ENCODE results near the gene FRMD1.

Gene FRMD1

DNA sequence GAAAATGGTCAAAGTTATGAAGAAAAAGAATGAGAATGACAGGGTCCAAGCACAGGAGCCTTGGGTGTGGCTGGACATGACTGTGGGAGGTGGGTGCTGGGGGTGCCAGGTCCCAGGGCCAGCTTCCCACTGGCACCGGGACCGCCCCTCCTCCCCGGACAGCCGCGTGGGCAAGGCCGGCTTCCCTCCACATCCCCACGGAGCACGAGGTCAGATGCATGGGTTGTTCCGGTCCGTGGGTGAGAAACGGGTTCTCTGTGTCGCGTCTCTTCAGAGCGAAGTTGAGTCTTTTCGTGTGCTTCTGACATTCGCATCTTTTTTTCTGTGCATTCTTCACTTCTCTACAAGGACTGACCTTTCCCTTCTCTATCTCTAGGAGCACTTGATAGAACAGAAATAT is 51.5 kb downstream of the FRMD1 start:
- DNase-seq (ENCODE audit: low read depth in 3 of 3) = no peak

GRCh38 chr6:168026925-168027324 is 52.1 kb downstream of the FRMD1 start:
- no peak for DNase-seq (ENCODE audit: low read depth in 3 of 3)

- no peak for DNase-seq (ENCODE audit: low read depth in 3 of 3)
Observed at GRCh38 chr6:168025831-168026710, 52.9 kb downstream of the FRMD1 start.

- no peak for DNase-seq (ENCODE audit: low read depth in 3 of 3)
Observed at GRCh38 chr6:168024951-168025510, 54.0 kb downstream of the FRMD1 start.

DNA sequence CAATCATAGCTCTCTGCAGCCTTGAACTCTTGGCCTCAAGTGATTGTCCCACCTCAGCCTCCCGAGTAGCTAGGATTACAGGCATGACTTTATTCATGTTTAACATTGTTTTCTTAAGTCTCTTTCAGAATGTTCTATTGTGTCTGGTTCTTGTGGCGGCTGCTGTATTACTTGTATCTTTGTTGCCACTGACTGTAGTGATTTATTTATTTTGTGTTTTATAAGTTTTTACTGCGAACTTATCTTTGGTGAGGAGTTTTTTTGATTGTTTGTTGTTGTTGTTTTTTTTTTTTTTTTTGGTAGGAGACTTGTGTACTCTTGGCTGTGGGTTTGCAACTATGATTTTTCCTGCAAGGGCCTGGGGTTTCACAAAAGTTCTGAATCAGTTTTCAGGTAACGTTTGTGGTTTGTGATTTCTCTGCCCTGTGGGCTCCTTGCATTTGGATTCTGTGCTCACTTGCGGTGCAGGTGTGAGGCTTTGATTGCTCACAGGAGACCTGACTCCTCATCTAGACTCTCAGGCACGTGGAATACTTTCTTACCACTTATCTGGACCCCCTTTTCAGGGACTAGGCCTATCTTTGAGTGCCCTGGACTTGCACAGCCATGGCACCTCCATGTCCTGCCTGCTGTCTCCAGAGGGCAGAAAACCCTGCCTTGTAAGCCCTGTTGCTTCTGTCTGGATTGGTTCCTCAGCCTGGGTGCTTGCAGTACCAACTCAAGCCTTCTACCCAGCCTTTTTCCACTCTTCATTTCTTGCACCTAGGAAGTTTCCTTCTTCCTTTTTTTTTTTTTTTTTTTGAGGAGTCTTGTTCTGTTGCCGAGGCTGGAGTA is 56.3 kb downstream of the FRMD1 start:
- DNase-seq (ENCODE audit: low read depth in 3 of 3) = no peak

GRCh38 chr6:168021581-168021980 is 57.4 kb downstream of the FRMD1 start:
- DNase-seq (ENCODE audit: low read depth in 3 of 3) = no peak

GRCh38 chr6:168020242-168020641 is 58.8 kb downstream of the FRMD1 start:
- DNase-seq (ENCODE audit: low read depth in 3 of 3) = no peak

DNA sequence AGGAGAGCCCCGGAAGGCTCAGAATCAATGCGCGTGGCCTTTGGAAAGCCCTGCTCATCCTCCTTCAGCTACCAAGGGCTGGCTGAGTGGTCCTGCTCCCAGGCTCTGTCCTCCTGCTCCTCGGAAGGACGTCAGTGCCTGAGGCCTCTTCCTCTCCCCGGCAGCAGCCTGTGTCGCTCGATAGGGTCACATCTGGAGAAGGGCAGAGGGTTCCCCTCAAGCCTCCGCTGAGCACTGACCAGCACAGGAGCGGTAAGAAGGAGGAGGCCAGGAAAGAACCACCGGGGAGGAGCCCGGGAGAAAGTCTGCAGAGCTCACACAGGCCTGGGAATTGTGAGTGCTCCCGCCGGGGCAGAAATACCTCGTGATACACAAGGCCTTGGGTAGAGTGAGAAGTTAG is 60.3 kb downstream of the FRMD1 start:
- DNase-seq (ENCODE audit: low read depth in 3 of 3) = no peak

GRCh38 chr6:168017629-168018028 is 61.4 kb downstream of the FRMD1 start:
- DNase-seq (ENCODE audit: low read depth in 3 of 3) = no peak

- DNase-seq (ENCODE audit: low read depth in 3 of 3) = no peak
Observed at GRCh38 chr6:168016721-168017525, 62.1 kb downstream of the FRMD1 start.

DNA sequence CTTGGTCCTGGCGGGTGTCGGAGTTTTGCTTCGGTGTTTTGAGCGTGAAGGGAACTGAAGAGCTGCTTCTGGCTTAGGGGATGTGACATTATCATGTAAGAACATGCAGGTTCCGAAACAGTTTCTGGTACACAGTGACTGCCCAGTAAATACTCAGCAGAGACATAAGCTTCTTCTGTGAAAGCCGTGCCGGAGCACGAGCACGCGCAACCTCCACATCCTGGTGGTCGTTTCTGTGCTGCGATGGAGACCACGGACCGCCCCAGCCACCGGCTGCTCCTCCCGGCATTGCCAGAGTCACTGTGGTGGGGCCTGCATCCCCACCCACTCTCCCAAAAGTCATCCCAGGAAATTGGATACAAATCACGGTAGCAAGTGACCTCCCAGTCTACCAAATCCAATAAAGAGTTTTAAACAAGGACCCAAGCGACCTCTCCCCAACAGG is 62.8 kb downstream of the FRMD1 start:
- DNase-seq (ENCODE audit: low read depth in 3 of 3) = no peak

DNA sequence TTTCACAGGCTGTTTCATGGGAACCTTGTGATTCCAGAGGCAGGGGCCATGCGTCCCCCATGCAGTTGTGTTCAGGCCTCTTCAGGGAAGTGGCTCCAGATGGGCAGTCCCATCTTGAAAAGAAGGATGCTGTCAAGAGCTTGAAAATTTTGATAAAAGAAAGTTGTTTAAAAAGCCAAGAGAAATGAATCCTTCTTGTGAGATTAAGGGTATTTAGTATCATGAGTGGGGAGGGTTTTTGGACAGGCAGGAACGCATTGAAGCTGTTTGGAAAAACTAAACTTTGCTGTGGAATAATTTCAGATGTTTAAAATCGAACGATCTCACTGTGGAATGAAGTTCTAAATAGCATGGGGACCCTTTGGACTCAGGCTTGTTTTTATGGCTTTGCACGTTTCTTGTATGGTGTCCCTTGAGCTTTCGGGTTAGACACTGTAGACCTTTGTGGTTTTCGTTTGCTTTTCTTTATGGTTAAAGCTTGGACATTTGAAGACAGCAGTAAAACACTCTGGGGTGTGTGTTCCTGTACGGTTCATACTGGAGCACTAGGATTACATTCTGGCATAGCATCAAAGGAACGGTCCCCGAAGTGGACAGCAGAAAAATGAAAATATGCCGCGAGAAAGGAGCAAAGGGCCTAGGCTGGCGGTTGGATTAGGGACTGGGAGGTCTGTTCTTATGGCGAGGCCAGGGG is 63.4 kb downstream of the FRMD1 start:
- DNase-seq (ENCODE audit: low read depth in 3 of 3) = no peak

DNA sequence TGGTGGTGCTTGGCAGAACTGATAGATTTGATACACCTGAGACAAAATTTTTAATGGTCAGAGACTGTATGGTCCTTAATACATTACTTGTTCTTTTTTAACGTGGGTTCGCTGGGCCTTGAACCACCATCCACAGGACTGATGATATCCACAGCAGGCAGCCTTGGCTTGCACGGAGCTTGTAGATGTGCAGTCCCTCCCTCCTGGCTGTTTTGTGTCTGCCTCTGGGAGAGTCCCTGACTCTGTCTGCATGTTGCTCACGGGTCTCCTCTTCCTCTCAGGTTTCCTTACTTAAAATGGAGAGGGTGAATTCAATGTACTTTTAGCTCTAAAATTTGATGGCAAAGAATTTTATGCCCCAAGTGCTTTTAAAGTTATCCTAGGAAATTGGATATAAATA is 64.0 kb downstream of the FRMD1 start:
- no peak for DNase-seq (ENCODE audit: low read depth in 3 of 3)

- no peak for DNase-seq (ENCODE audit: low read depth in 3 of 3)
Observed at GRCh38 chr6:168014428-168014827, 64.6 kb downstream of the FRMD1 start.

DNA sequence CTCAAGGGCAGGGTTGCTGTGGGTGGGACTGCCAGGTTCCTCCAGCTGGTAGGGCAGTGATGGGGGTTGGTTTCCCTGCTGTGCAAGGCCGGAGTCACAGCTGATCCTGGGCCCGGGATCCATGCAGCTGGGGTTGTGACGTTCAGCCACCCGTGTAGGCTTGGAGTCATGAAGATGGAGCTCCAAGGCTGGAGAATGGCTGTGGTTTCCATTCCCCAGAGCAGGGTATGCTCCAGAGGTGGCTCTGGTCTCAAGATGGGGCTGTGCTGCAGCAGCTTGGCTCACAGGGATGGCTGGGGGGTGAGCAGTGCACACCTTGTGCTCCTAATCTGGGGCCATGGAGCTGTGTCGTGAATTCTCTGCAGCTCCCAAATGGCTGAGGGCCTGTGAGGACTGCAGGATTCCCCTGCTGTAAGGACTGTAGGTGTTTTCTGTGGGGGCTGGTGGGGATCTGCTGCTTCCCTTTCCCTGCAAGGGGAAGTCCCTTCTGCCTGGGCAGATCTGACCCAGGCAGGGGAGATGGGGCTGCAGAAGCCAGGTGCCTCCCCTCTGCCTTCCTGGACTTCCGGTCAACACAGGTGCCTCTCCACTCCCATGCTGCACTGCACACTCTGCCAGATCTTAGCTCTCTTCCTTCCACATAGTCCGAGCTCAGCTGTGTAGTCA is 65.6 kb downstream of the FRMD1 start:
- no peak for DNase-seq (ENCODE audit: low read depth in 3 of 3)

DNA sequence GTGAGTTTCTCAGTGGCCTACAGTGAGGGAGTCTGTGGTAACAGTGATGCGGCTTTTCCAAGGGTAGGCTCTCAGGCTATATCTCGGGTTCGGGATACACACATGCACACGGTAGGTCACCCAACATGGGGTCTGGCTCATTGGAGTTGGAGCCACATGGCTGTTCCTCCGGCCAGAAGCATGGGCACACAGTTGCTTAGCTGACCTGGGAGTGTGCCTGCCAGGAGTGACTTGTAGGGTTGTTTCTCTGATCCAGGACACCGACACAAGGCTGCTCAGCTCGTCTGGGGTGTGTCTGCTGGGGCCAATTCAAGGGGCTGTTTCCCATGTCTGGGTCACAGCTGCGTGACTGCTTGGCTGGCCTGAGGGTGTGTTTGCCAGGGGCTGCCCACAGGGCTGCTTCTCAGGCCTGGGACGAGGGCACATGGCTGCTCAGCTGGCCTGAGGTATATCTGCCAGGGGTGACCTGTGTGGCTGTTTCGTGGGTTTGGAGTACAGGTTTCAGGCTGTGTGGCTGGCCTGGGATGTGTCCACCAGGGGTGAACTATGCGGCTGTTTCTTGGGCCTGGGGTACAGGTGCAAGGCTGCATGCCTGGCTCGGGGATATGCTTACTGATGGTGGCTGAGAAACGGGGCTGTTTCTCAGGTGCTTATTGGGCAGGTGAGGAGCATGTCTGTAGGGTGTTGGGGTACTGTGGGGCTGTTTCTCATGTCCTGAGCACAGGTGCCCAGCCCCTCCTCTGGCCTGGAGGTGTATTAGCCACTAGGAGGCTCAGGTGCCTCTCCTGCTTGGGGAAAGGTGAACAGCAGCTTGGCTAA is 66.4 kb downstream of the FRMD1 start:
- no peak for DNase-seq (ENCODE audit: low read depth in 3 of 3)

GRCh38 chr6:168011291-168011690 is 67.7 kb downstream of the FRMD1 start:
- DNase-seq (ENCODE audit: low read depth in 3 of 3) = no peak

GRCh38 chr6:168009331-168009730 is 69.7 kb downstream of the FRMD1 start:
- DNase-seq (ENCODE audit: low read depth in 3 of 3) = no peak

GRCh38 chr6:168007592-168008338 is 71.2 kb downstream of the FRMD1 start:
- no peak for DNase-seq (ENCODE audit: low read depth in 3 of 3)

Measured in stimulated activated CD4-positive, alpha-beta T cell treated with anti-CD3 and anti-CD28 coated beads, TNF-alpha, amount 100 ng/mL, for 24 hours (primary cell).